HG03066 (cell line): ENCODE data around the gene ARL15.

Experiments used
- ATAC-seq: cut with Tn5 transposase; IDR thresholded peaks from one replicate; pipeline ENCODE4 v1.9.1; 2021; ENCODE audit warnings: low read depth; ENCODE audit not compliant: unreplicated experiment

The ARL15 gene

GRCh38 chr5:54288568-54289217, 21.7 kb downstream of the ARL15 start:
- ATAC-seq = no peak

- no peak for ATAC-seq
These were observed 24.7 kb downstream of the ARL15 start for GRCh38 chr5:54285686-54286085.

GRCh38 chr5:54284586-54284985, 25.8 kb downstream of the ARL15 start:
- ATAC-seq = no peak

- no peak for ATAC-seq
These were observed 27.5 kb downstream of the ARL15 start for GRCh38 chr5:54282876-54283275.

- ATAC-seq = no peak
These were observed 28.2 kb downstream of the ARL15 start for GRCh38 chr5:54281960-54282692.

- ATAC-seq = no peak
These were observed 30.4 kb downstream of the ARL15 start for GRCh38 chr5:54279960-54280359.

- no peak for ATAC-seq
These were observed 31.2 kb downstream of the ARL15 start for GRCh38 chr5:54278979-54279717.

GRCh38 chr5:54278036-54278830, 32.1 kb downstream of the ARL15 start:
- no peak for ATAC-seq

GRCh38 chr5:54276048-54276447, 34.3 kb downstream of the ARL15 start:
- ATAC-seq = no peak

- no peak for ATAC-seq
These were observed 35.0 kb downstream of the ARL15 start for GRCh38 chr5:54275361-54275760.

- no peak for ATAC-seq
These were observed 35.4 kb downstream of the ARL15 start for GRCh38 chr5:54274944-54275343.

- ATAC-seq = no peak
These were observed 36.7 kb downstream of the ARL15 start for GRCh38 chr5:54273715-54274114.

- ATAC-seq = no peak
These were observed 37.6 kb downstream of the ARL15 start for GRCh38 chr5:54272746-54273145.

- ATAC-seq = no peak
These were observed 40.0 kb downstream of the ARL15 start for GRCh38 chr5:54270326-54270725.

- ATAC-seq = no peak
These were observed 45.8 kb downstream of the ARL15 start for GRCh38 chr5:54264574-54264973.

- no peak for ATAC-seq
These were observed 46.9 kb downstream of the ARL15 start for GRCh38 chr5:54263447-54263846.

- ATAC-seq = no peak
These were observed 48.8 kb downstream of the ARL15 start for GRCh38 chr5:54261596-54261995.

GRCh38 chr5:54259981-54260380, 50.4 kb downstream of the ARL15 start:
- ATAC-seq = no peak

GRCh38 chr5:54259090-54259489, 51.3 kb downstream of the ARL15 start:
- ATAC-seq = no peak

GRCh38 chr5:54257366-54258118, 52.8 kb downstream of the ARL15 start:
- no peak for ATAC-seq
